ENCODE results near the gene MALT1. TPM values are rescaled to one million over a fixed set of nuclear protein-coding genes. Genes with fewer than 3 reads are reported as not detected.
A peak's percentile ranks its signal among the peaks of the same experiment; 100 is the strongest.
"Not testable (repeated sequence)": the region's sequence is repeated elsewhere in the genome, so short reads cannot be mapped to it uniquely, and the experiment has no call there.

MALT1 gene
- total RNA-seq, 1 donor from 2014 or later: 22.2 TPM

DNA sequence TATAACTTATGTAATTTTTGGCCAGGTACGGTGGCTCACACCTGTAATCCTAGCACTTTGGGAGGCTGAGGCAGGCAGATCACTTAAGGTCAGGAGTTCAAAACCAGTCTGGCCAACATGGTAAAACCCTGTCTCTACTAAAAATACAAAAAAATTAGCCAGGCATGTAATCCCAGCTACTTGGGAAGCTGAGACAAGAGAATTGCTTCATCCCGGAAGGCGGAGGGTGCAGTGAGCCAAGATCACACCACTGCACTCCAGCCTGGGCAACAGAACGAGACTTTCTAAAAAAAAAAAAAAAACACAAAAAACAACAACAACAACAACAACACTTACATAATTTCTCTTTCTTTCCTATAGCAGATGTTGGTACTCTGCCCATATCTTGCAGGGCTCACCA, 105.3 kb downstream of the MALT1 start:
- DNase-seq: not testable (repeated sequence)

DNA sequence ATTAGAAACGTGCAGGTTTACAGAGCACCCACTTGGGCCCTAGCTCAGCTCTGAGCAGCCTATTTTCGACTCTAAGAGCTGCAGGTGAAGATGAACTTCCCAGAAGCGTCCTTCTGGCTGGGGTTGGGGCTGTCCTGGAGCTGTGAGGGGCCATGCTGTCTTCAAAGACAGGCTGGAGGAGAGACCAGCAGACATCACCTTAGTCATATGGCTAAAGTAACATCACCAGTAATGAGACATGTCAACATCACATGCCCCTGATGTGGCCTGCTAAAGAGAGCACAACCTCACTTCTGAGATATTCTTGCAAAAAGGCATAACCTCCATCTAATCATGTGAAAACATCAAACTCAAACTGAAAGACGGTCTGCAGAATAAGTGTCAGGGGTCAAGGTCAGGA, 106.2 kb downstream of the MALT1 start:
- no peak for DNase-seq

GRCh38 chr18:58779529-58779928, 108.3 kb downstream of the MALT1 start:
- DNase-seq: no peak

DNA sequence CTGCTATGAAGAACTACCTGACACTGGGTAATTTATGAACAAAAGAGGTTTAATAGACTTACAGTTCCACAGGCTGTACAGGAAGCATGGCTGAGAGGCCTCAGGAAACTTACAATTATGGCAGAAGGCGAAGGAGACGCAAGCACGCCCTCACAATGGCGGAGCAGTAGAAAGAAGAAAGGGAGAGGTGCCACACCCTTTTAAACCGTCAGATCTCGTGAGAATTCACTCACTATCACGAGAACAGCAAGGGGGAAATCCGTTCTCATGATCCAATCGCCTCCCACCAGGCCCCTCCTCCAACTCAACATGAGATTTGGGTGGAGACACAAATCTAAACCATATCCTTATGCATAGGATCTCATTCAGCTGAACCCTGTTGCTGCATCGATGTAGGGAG, 108.8 kb downstream of the MALT1 start:
- no peak for DNase-seq

DNA sequence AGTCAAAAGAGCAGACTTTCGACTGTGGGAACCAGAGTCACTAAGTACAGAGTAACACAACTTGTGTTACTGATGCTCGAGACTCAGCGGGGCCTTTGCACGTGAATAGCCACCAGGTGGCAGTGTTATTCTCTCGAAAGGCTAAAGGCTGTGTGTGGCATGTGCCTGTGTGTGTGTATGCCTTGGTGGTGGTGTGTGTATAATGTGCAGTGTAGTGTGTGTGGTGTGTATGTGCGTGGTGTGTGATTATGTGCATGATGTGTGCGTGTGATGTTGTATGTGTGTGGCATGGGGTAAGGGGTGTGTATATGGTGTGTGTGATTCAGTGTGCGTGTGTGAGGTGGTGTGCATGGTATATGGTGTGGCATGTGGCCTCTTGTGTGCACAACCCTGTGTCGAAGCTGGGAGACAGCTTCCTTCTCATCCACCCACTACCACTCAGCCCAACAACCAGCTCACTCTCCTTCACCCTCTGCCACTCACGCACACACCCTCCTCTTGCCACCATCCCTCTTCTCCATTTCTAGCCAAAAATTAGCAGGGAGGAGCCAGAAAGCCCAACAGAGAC, 110.4 kb downstream of the MALT1 start:
- DNase-seq: peak; percentile 90

DNA sequence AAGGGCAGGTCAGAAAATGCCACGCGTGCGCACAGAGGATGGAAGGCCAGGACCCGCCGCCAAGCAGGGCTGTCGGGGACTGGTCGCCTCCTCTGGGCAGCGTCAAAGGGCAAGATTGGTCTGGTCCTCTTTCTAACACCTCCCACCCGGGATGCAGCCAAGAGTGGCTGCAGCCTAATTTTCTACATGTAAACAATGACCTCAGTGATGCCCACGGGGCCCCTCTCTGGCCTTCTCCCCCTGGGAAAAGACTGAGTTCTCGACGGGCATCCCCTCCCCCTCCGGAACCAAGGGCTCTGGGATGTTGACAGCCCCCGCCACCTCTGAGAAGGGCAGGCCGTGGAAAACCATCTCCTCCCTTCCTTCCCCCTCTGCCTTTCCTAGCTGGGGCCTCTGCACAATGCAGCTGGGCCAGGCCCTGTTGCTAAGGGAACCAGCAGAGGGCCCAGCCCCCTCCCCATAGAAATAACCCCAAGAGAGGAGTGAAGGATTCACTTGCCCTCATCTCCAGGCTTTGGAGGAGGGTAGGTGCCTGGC, 113.4 kb downstream of the MALT1 start:
- no peak for DNase-seq

DNA sequence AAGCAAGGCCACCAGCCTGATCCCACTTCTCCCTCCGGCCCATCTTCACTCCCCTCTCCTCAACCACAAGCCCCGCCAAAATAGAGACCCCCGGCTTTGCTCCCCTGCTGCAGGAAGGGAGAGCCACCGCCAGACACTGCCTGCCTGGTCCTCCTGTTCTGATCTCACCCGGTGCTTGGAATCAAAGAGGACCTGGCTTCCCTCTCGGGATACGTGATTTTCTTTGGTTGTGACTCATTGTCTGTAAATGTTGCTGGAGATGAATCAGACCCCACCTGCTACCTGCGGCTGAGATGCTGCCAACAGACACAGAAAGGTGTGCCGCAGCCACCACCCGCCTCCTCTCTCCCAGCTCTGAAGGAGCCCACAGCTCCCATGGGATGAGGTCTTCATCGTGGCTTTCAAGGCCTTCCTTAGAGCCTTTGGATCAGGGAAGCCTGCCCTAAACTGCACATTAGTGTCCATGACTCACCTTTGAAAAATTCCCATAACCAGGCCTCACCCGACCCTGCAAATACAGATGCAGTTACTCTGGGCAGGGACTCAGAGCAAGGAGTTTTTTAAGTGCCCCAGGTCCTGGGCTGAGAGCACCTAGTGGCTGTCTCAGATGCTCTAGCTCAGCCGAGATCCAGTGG, 114.0 kb downstream of the MALT1 start:
- DNase-seq: no peak

- no peak for DNase-seq
Observed at GRCh38 chr18:58785870-58786269, 114.6 kb downstream of the MALT1 start.

DNA sequence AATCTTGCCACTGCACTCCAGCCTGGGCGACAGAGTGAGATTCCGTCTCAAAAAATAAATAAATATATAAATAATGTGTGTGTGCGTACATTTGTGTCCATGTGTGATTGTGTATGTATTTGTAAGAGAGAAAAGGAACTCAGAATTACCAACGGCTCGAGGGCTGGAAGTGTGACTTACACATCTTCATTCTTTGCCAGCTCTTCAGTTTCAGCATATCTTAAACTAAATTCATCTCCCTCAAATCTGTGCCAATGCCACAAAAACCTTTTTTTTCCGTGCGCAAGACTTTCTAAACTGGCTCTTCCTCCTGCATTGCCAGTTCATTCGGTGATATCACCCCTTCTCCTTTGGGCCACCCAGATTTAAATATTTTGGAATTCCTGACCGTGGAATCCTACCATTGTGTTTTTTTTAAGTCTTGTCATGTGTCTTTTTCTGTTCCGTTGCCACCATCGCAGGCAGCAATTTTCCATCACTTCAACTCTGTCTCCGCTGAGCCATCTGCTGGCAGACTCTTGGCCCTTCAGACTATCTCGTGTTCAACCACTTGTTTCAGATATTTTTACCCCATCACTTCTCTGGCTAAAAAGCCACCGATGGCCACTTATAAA, 116.4 kb downstream of the MALT1 start:
- DNase-seq: no peak

DNA sequence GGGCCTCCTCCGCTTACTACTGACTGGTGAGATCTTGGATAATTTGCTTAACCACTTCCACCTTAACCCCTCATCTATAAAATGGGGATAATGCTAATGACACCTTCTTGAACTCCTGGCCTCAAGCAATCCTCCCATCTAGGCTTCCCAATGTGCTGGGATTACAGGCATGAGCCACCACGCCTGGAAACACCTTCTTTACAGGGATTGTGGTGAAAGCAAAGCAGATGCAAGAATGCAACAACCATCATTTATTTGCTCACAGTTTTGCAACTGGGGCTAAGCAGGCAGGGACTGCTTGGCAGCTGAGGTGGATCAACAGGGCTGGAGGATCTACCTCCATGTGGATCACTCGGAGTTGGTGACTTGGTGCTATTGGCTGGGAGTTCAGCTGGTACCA, 117.2 kb downstream of the MALT1 start:
- DNase-seq: no peak

GRCh38 chr18:58788971-58789875, 118.0 kb downstream of the MALT1 start:
- peak; percentile 55 for DNase-seq

DNA sequence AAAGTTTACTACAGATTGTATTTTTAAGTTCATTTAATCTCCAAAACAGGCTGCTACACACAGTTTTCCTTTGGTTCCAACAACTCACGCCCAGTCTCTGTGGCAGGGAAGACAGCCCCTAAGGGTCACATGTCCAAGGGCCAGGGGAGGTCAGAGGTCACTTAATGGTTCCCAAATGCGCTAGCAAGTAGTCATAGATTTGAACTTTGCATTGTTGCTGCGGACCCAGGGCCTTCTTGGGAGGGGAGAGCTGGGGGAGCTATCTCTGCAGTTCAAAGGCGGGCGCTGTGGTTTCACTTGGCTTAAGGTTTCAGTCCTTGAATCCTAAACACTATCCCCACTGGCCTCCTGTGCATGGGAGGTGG, 118.6 kb downstream of the MALT1 start:
- no peak for DNase-seq

GRCh38 chr18:58792086-58792485, 120.8 kb downstream of the MALT1 start:
- DNase-seq: no peak

GRCh38 chr18:58793361-58793760, 122.1 kb downstream of the MALT1 start:
- DNase-seq: peak; percentile 49

DNA sequence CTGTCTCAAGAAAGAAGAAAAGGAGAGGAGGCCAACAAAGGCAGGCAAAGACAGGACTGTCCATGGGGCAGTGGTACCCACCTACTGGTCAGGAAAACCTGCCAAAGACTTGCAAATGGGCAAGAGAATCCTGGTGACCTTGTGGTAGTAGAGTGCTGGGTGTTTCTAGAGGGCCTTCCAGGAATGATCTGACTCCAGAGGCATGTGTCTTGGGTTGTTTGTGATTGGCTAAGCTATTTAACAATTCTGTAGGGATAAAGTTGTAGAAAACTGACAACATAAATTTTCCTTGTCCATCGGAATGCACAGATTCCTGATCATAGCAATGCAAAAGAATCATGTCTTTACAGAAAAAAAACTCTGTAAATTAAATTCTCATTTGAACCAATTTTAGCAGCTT, 125.0 kb downstream of the MALT1 start:
- DNase-seq: no peak

DNA sequence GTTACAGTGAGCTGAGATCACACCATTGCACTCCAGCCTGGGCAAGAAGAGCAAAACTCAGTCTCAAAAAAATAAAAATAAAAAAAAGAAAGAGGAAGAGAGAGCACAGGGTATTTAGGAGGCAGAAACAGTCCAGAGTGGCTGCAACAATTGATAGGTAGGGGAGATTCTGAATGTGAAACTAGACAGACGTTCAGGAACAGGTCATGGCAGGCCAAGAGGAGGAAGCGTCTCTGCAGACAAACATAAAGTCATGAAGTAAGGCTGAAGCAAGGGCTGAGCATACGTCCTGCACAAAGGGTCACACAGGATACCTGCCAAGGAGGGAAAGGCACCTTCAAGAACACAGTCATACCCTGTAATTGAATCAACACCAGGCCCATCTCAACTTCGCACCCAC, 129.3 kb downstream of the MALT1 start:
- DNase-seq: no peak

GRCh38 chr18:58802959-58803358, 131.7 kb downstream of the MALT1 start:
- no peak for DNase-seq

DNA sequence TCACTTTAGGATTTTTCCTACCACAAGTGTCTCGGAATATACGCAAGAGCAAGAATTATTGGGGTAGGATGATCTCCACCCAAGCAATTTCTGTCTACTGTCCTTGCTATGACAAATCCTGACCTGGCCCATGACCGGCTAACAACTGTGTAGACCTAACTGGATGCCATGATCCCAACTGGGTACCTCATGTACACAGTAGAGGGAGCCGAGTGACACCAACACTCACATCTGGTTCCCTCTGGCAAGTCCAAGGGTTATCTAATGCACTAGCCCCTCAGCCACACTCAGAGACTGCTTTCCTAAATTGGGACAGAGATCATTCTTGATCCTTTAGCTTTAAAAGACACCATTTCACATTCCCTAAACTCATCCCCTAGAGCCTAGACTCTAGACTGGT, 132.7 kb downstream of the MALT1 start:
- DNase-seq: no peak

All from tongue (tissue), 2 donors.